Effector memory CD8-positive, alpha-beta T cell (primary cell): ENCODE data around the gene CDRT15.

ENCODE experiments used
- ATAC-seq: fragments of 150-1000 bp; cut with Tn5 transposase; replicated peaks from 2 replicates; pipeline ENCODE4 v1.10.0; 2021; ENCODE audit warnings: mild to moderate bottlenecking, moderate library complexity
- DNase-seq, 3 experiments: peaks; one replicate each; pipeline ENCODE4 v3.0.0; 2021
- H3K27ac Mint-ChIP-seq, 2 donors: one replicate each; pipeline ENCODE4 v1.8.0; 2022; ENCODE audit warnings: mild to moderate bottlenecking in 2 of 2, mixed read lengths in 2 of 2, moderate library complexity in 2 of 2
- H3K27me3 Mint-ChIP-seq, 2 donors: one replicate each; pipeline ENCODE4 v1.8.0; 2022; ENCODE audit warnings: mixed read lengths in 2 of 2
- H3K36me3 Mint-ChIP-seq: one replicate; pipeline ENCODE4 v1.8.0; 2022; ENCODE audit warnings: mild to moderate bottlenecking, moderate library complexity, mixed read lengths; ENCODE audit not compliant: insufficient read depth
- H3K4me1 Mint-ChIP-seq, 2 donors: one replicate each; pipeline ENCODE4 v1.8.0; 2022; ENCODE audit warnings: low read depth in 2 of 2, mixed read lengths in 2 of 2
- H3K4me3 Mint-ChIP-seq, 2 donors: one replicate each; pipeline ENCODE4 v1.8.0; 2022; ENCODE audit warnings: mild to moderate bottlenecking in 2 of 2, mixed read lengths in 2 of 2, moderate library complexity in 2 of 2
- H3K9me3 Mint-ChIP-seq, 2 donors: one replicate each; pipeline ENCODE4 v1.8.0; 2022; ENCODE audit warnings: mixed read lengths in 2 of 2

CDRT15 gene

GRCh38 chr17:14228903-14229302 is 7.8 kb downstream of the CDRT15 start:
- H3K27ac Mint-ChIP-seq = no peak overlapping the region
- peaks cover 0 to 1% of the 10 kb centered on the region in 2 donors for H3K4me1 Mint-ChIP-seq
- no peak for ATAC-seq
- no peak overlapping the region for H3K4me3 Mint-ChIP-seq
- DNase-seq = no peak
- H3K27me3 Mint-ChIP-seq = no peaks in the 10 kb centered on the region
- no peaks in the 10 kb centered on the region for H3K9me3 Mint-ChIP-seq
- H3K36me3 Mint-ChIP-seq = no peaks in the 10 kb centered on the region

DNA sequence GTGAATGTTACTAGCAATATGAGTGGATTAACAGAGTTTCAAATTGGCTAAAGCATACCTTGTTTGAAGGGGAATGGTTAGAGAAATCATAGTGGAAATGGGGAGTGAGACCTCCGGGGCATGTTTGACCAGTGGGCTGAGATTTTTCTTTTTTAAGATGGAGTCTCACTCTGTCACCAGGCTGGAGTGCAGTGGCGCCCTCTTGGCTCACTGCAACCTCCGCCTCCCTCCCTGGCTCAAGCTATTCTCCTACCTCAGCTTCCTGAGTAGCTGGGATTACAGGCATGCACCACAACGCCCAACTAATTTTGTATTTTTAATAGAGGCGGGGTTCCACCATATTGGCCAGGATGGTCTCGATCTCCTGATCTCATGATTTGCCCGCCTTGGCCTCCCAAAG is 9.6 kb downstream of the CDRT15 start:
- Mint-ChIP-seq H3K4me3 (no peak overlapping the region), H3K27me3 (no peaks in the 10 kb centered on the region), H3K27ac (no peak overlapping the region), H3K9me3 (no peaks in the 10 kb centered on the region), H3K4me1 (peaks cover 0 to 1% of the 10 kb centered on the region in 2 donors), H3K36me3 (no peaks in the 10 kb centered on the region)
- DNase-seq = no peak
- ATAC-seq = no peak

DNA sequence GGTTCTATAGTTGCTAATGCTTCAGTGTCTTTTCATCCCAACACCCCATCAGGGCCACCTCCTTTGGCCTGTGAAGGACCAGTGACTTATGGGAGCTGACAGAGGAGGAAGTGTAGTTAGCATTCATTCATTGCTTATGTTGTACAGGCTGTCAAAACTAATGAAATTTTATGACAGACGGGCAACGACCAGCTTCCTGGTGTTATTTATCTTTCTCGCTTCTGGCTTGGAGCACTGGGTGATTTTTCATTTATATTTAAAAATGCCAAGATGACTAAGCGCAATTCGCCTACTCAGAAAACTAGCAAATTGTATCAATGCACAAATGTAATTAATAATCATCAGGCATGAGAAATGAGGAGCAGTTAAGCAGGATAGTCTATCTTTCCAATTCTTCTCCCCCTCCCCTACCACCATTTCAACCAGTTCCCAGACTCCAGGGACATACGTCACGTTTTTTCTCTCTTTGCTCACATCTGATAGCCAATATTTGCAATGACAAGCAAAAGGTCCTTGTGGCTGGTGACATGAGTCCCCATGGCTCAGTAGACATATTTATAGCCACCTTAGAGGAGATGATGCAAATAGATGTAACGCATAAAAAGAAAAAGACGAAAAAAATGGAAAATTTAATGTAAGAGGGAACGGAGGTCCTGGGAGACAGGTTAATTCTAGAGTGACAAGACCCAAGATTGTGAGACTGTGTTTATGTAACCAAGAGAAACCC is 11.2 kb downstream of the CDRT15 start:
- Mint-ChIP-seq H3K9me3 (no peaks in the 10 kb centered on the region), H3K36me3 (no peaks in the 10 kb centered on the region), H3K27me3 (no peaks in the 10 kb centered on the region), H3K4me3 (no peak overlapping the region), H3K27ac (no peak overlapping the region), H3K4me1 (peaks cover 0 to 1% of the 10 kb centered on the region in 2 donors)
- DNase-seq (no peak), ATAC-seq (no peak)

- Mint-ChIP-seq H3K27me3 (no peaks in the 10 kb centered on the region), H3K4me1 (peaks cover 0 to 1% of the 10 kb centered on the region in 2 donors), H3K36me3 (no peaks in the 10 kb centered on the region)
Measured at GRCh38 chr17:14222611-14223010, 14.1 kb downstream of the CDRT15 start.

GRCh38 chr17:14214271-14214670 is 22.4 kb downstream of the CDRT15 start:
- DNase-seq (no peak), ATAC-seq (no peak)
- Mint-ChIP-seq H3K4me3 (no peak overlapping the region), H3K4me1 (peaks cover 11 to 12% of the 10 kb centered on the region in 2 donors), H3K27me3 (no peaks in the 10 kb centered on the region), H3K36me3 (peaks cover 5% of the 10 kb centered on the region), H3K9me3 (no peaks in the 10 kb centered on the region), H3K27ac (no peak overlapping the region)

More at GRCh38 chr17:14222611-14223010, 14.1 kb downstream of the CDRT15 start:
- no peak for DNase-seq
- no peak overlapping the region for H3K4me3 Mint-ChIP-seq
- H3K9me3 Mint-ChIP-seq = no peaks in the 10 kb centered on the region
- no peak overlapping the region for H3K27ac Mint-ChIP-seq
- ATAC-seq = no peak

DNA sequence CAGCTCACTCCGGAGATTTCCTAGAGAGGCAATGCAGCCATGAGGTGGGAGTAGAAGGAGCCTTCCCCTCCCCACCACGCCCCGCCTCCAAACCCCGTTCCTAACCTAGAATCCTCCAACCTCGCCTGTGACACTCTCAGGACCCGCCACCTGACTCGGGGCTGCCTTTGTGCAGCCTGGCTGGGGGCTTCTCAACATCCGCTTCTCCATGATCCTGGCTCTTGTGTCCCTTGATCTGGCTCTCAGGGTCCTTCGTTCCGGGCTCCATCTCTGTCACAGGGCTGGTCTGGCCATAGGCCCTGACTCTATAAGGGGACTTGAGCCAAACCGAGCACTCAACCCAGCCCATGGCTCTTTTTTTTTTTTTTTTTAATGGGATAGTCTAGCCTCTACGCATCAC is 24.3 kb downstream of the CDRT15 start:
- Mint-ChIP-seq H3K27ac (no peak overlapping the region), H3K4me1 (peaks cover 14% of the 10 kb centered on the region in 2 donors), H3K27me3 (no peaks in the 10 kb centered on the region), H3K9me3 (no peaks in the 10 kb centered on the region), H3K4me3 (no peak overlapping the region), H3K36me3 (peaks cover 5% of the 10 kb centered on the region)
- no peak for DNase-seq
- no peak for ATAC-seq

GRCh38 chr17:14211801-14212200 is 24.9 kb downstream of the CDRT15 start:
- H3K27me3 Mint-ChIP-seq = no peaks in the 10 kb centered on the region
- peaks cover 8% of the 10 kb centered on the region for H3K36me3 Mint-ChIP-seq
- no peaks in the 10 kb centered on the region for H3K9me3 Mint-ChIP-seq
- no peak overlapping the region for H3K4me3 Mint-ChIP-seq
- H3K4me1 Mint-ChIP-seq = peaks cover 15% of the 10 kb centered on the region in 2 donors
- ATAC-seq = no peak
- H3K27ac Mint-ChIP-seq = peak overlapping the region in 1 of 2 donors; percentile 7
- peak in 1 of 3 experiments; percentile 14 for DNase-seq

- H3K4me1 Mint-ChIP-seq = peaks cover 18% of the 10 kb centered on the region in 2 donors
- ATAC-seq = no peak
- no peaks in the 10 kb centered on the region for H3K27me3 Mint-ChIP-seq
- H3K9me3 Mint-ChIP-seq = no peaks in the 10 kb centered on the region
- H3K36me3 Mint-ChIP-seq = peaks cover 8% of the 10 kb centered on the region
- no peak overlapping the region for H3K4me3 Mint-ChIP-seq
- DNase-seq = no peak
- H3K27ac Mint-ChIP-seq = peak overlapping the region in 1 of 2 donors; percentile 7
Measured at GRCh38 chr17:14211246-14211645, 25.4 kb downstream of the CDRT15 start.

- Mint-ChIP-seq H3K9me3 (peaks cover 0 to 2% of the 10 kb centered on the region in 2 donors), H3K36me3 (peaks cover 8% of the 10 kb centered on the region), H3K27me3 (no peaks in the 10 kb centered on the region), H3K4me3 (no peak overlapping the region), H3K4me1 (peaks cover 35 to 38% of the 10 kb centered on the region in 2 donors), H3K27ac (no peak overlapping the region)
- DNase-seq (no peak), ATAC-seq (no peak)
Measured at GRCh38 chr17:14209215-14209614, 27.4 kb downstream of the CDRT15 start.

GRCh38 chr17:14207791-14208190 is 28.9 kb downstream of the CDRT15 start:
- Mint-ChIP-seq H3K4me1 (peaks cover 48 to 51% of the 10 kb centered on the region in 2 donors), H3K36me3 (peaks cover 8% of the 10 kb centered on the region), H3K27me3 (no peaks in the 10 kb centered on the region), H3K4me3 (peak overlapping the region in 1 of 2 donors; percentile 22), H3K9me3 (peaks cover 0 to 2% of the 10 kb centered on the region in 2 donors), H3K27ac (peak overlapping the region; percentile 28 to 67)
- ATAC-seq (no peak), DNase-seq (no peak)

- Mint-ChIP-seq H3K27ac (peak overlapping the region; percentile 28 to 95), H3K9me3 (peaks cover 0 to 2% of the 10 kb centered on the region in 2 donors), H3K27me3 (no peaks in the 10 kb centered on the region), H3K4me3 (no peak overlapping the region), H3K4me1 (peaks cover 57 to 59% of the 10 kb centered on the region in 2 donors), H3K36me3 (peaks cover 8% of the 10 kb centered on the region)
- no peak for DNase-seq
- ATAC-seq = no peak
Measured at GRCh38 chr17:14206891-14207290, 29.8 kb downstream of the CDRT15 start.

- peak; percentile 53 to 63 (median 60) for DNase-seq
- peak overlapping the region; percentile 28 to 95 for H3K27ac Mint-ChIP-seq
- H3K27me3 Mint-ChIP-seq = no peaks in the 10 kb centered on the region
- peaks cover 8% of the 10 kb centered on the region for H3K36me3 Mint-ChIP-seq
- H3K9me3 Mint-ChIP-seq = peaks cover 0 to 2% of the 10 kb centered on the region in 2 donors
- H3K4me3 Mint-ChIP-seq = peak overlapping the region; percentile 84 to 88
- peak; percentile 74 for ATAC-seq
- peaks cover 57 to 59% of the 10 kb centered on the region in 2 donors for H3K4me1 Mint-ChIP-seq
Measured at GRCh38 chr17:14205992-14206461, 30.6 kb downstream of the CDRT15 start.

DNA sequence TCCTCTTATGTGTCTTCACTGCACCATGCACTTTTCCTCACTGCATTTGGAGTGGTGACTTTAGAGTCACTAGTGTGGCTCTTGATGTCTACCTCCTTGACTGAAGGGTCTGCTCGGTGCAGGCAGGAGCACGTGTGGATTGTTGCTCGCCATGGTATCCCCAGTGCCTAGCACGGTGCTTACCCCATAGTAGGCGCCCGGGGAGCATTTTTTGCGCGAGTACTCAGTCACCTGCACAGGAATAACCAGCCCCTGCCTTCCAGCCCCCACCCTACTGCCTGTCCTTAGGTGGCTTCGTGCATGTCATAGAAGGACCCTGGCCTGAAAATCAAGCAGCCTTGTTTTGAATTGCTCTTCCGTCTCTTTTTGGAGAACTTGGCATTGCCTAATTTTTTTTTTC is 31.3 kb downstream of the CDRT15 start:
- no peak for DNase-seq
- peak overlapping the region; percentile 84 to 88 for H3K4me3 Mint-ChIP-seq
- peaks cover 5% of the 10 kb centered on the region for H3K36me3 Mint-ChIP-seq
- no peaks in the 10 kb centered on the region for H3K27me3 Mint-ChIP-seq
- peak overlapping the region; percentile 28 to 95 for H3K27ac Mint-ChIP-seq
- H3K4me1 Mint-ChIP-seq = peaks cover 59 to 62% of the 10 kb centered on the region in 2 donors
- ATAC-seq = no peak
- H3K9me3 Mint-ChIP-seq = peaks cover 0 to 2% of the 10 kb centered on the region in 2 donors

GRCh38 chr17:14204546-14204945 is 32.1 kb downstream of the CDRT15 start:
- peak overlapping the region; percentile 28 to 95 for H3K27ac Mint-ChIP-seq
- ATAC-seq = no peak
- peaks cover 4% of the 10 kb centered on the region for H3K36me3 Mint-ChIP-seq
- H3K27me3 Mint-ChIP-seq = no peaks in the 10 kb centered on the region
- H3K9me3 Mint-ChIP-seq = peaks cover 0 to 2% of the 10 kb centered on the region in 2 donors
- no peak for DNase-seq
- peak overlapping the region; percentile 84 to 88 for H3K4me3 Mint-ChIP-seq
- peaks cover 66 to 67% of the 10 kb centered on the region in 2 donors for H3K4me1 Mint-ChIP-seq
